IMR-90 (cell line): ENCODE results near the gene ORC5. TPM values are rescaled to one million over a fixed set of nuclear protein-coding genes. Genes with fewer than 3 reads are reported as not detected.

Experiments used
- ATAC-seq: fragments of 200-7000 bp; cut with Tn5 transposase; 2 replicates; pipeline ENCODE4 v1.9.1; 2020; ENCODE audit warnings: low read depth, mild to moderate bottlenecking, moderate library complexity
- BruUV-seq: library from RNA; stranded (reverse); fragments of 400-500 nt; replicated peaks from 2 replicates; lab custom pipeline; 2021; lab: Mats Ljungman, UMichigan
- CTCF ChIA-PET: fragments of 300-600 bp; formaldehyde crosslinking; extraction: SDS; loops from one replicate; lab custom pipeline; 2021; ENCODE audit warnings: antibody characterized with exemption; lab: Yijun Ruan, JAX
- POLR2A ChIA-PET: fragments of 300-600 bp; sonication (Branson Sonifier 250); formaldehyde crosslinking; loops from one replicate; lab custom pipeline; 2022; ENCODE audit warnings: antibody characterized with exemption; ENCODE audit not compliant: unreplicated experiment; lab: Charles Lee
- DNase-seq: peaks from one replicate; pipeline ENCODE4 v3.0.0; 2013
- H2AFZ ChIP-seq: replicated peaks from 2 replicates; pipeline ENCODE3; 2013; ENCODE audit warnings: low read length, mild to moderate bottlenecking; ENCODE audit not compliant: poor library complexity
- H2AK5ac ChIP-seq: 2 replicates; pipeline ENCODE4 v1.6.1; 2013; ENCODE audit warnings: low read depth, low read length, inconsistent platforms
- H2AK9ac ChIP-seq: replicated peaks from 2 replicates; pipeline ENCODE3; 2013; ENCODE audit warnings: mild to moderate bottlenecking, low read depth, low read length, moderate library complexity; ENCODE audit not compliant: poor library complexity
- H2BK120ac ChIP-seq: 2 replicates; pipeline ENCODE4 v1.6.1; 2013; ENCODE audit warnings: low read depth, low read length, inconsistent platforms
- H2BK15ac ChIP-seq: 3 replicates; pipeline ENCODE4 v1.6.1; 2013; ENCODE audit warnings: low read depth, low read length, inconsistent platforms
- H2BK20ac ChIP-seq: 2 replicates; pipeline ENCODE4 v1.6.1; 2013; ENCODE audit warnings: low read depth, mild to moderate bottlenecking, inconsistent platforms, low read length, moderate library complexity
- H2BK5ac ChIP-seq: 2 replicates; pipeline ENCODE4 v1.6.1; 2013; ENCODE audit warnings: mild to moderate bottlenecking, low read depth, low read length, inconsistent platforms; ENCODE audit not compliant: poor library complexity, severe bottlenecking
- H3K14ac ChIP-seq: replicated peaks from 2 replicates; pipeline ENCODE4 v1.6.1; 2013; ENCODE audit warnings: low read depth, low read length, inconsistent platforms
- H3K18ac ChIP-seq: 2 replicates; pipeline ENCODE4 v1.6.1; 2013; ENCODE audit warnings: low read depth, low read length, control low read depth
- H3K23ac ChIP-seq: 2 replicates; pipeline ENCODE4 v1.6.1; 2013; ENCODE audit warnings: low read depth, low read length, inconsistent platforms
- H3K27ac ChIP-seq: 2 replicates; pipeline ENCODE4 v1.5.1; 2013; ENCODE audit warnings: mild to moderate bottlenecking, control low read depth, low read length; ENCODE audit not compliant: insufficient read depth
- H3K27me3 ChIP-seq: 2 replicates; pipeline ENCODE4 v1.6.1; 2013; ENCODE audit warnings: low read length; ENCODE audit not compliant: control insufficient read depth, insufficient read depth
- H3K36me3 ChIP-seq: 2 replicates; pipeline ENCODE4 v1.6.1; 2013; ENCODE audit warnings: low read length, mixed read lengths; ENCODE audit not compliant: control insufficient read depth, insufficient read depth
- H3K4ac ChIP-seq: 2 replicates; pipeline ENCODE4 v1.6.1; 2013; ENCODE audit warnings: low read depth, low read length, inconsistent platforms
- H3K4me1 ChIP-seq: 2 replicates; pipeline ENCODE4 v1.6.1; 2013; ENCODE audit warnings: low read length, mixed read lengths; ENCODE audit not compliant: control insufficient read depth, insufficient read depth
- H3K4me2 ChIP-seq: 2 replicates; pipeline ENCODE4 v1.6.1; 2013; ENCODE audit warnings: low read depth, mild to moderate bottlenecking, control low read depth, low read length, moderate library complexity
- H3K4me3 ChIP-seq: 2 replicates; pipeline ENCODE4 v1.5.1; 2013; ENCODE audit warnings: low read depth, mild to moderate bottlenecking, control low read depth, low read length, moderate library complexity; ENCODE audit not compliant: insufficient read depth
- H3K56ac ChIP-seq: 2 replicates; pipeline ENCODE4 v1.6.1; 2013; ENCODE audit warnings: low read length, inconsistent platforms; ENCODE audit not compliant: insufficient read depth; ENCODE audit errors: extremely low read depth
- H3K79me1 ChIP-seq, 2 experiments: 2 replicates each; pipeline ENCODE4 v1.6.1; 2013; ENCODE audit warnings: low read length in 2 of 2, inconsistent platforms in 1 of 2, low read depth in 1 of 2
- H3K9ac ChIP-seq: 2 replicates; pipeline ENCODE4 v1.6.1; 2013; ENCODE audit warnings: low read depth, low read length, control low read depth
- H3K9me1 ChIP-seq: 2 replicates; pipeline ENCODE4 v1.6.1; 2013; ENCODE audit warnings: low read length, inconsistent platforms; ENCODE audit not compliant: insufficient read depth
- H3K9me3 ChIP-seq: 2 replicates; pipeline ENCODE4 v1.6.1; 2013; ENCODE audit warnings: low read length; ENCODE audit not compliant: control insufficient read depth, insufficient read depth
- H4K20me1 ChIP-seq: 2 replicates; pipeline ENCODE4 v1.6.1; 2013; ENCODE audit warnings: low read length, inconsistent platforms; ENCODE audit not compliant: insufficient read depth
- H4K5ac ChIP-seq: 2 replicates; pipeline ENCODE4 v1.6.1; 2013; ENCODE audit warnings: mild to moderate bottlenecking, low read depth, low read length, control low read depth
- H4K8ac ChIP-seq, 2 experiments: 2 replicates each; pipeline ENCODE4 v1.6.1; 2013; ENCODE audit warnings: low read depth in 2 of 2, low read length in 2 of 2, control low read depth in 1 of 2, inconsistent platforms in 1 of 2
- H4K91ac ChIP-seq: 2 replicates; pipeline ENCODE4 v1.6.1; 2013; ENCODE audit warnings: low read depth, low read length, inconsistent platforms; ENCODE audit not compliant: insufficient read depth
- MXI1 ChIP-seq: IDR thresholded peaks from 2 replicates; pipeline ENCODE4 v1.6.1; 2012; ENCODE audit warnings: low read depth, mild to moderate bottlenecking, low read length, moderate library complexity, borderline replicate concordance
- POLR2A ChIP-seq: IDR thresholded peaks from 2 replicates; pipeline ENCODE4 v1.6.1; 2012; ENCODE audit warnings: mild to moderate bottlenecking, low read depth, low read length
- RAD21 ChIP-seq: IDR thresholded peaks from 2 replicates; pipeline ENCODE4 v1.6.1; 2012; ENCODE audit warnings: low read length, improper control_type of control experiment
- RCOR1 ChIP-seq: IDR thresholded peaks from 2 replicates; pipeline ENCODE4 v1.6.1; 2012; ENCODE audit warnings: mild to moderate bottlenecking, low read length, improper control_type of control experiment; ENCODE audit not compliant: insufficient replicate concordance
- SMC3 ChIP-seq: fragments of 150-350 bp; IDR thresholded peaks from 2 replicates; pipeline ENCODE4 v1.6.1; 2016; ENCODE audit warnings: low read depth, mild to moderate bottlenecking, antibody characterized with exemption, low read length, moderate library complexity
- WGBS, 2 experiments: methylation state at CpG; one replicate each; pipeline versions ENCODE4 v1.1.5 to v1.1.7; 2013; ENCODE audit warnings: missing lambda C conversion rate in 2 of 2; ENCODE audit not compliant: insufficient read length in 1 of 2; ENCODE audit errors: extremely low coverage in 2 of 2; 5-methylcytosine and 5-hydroxymethylcytosine counted together
- dilution Hi-C: fragments of 300-500 bp; cut with HindIII; formaldehyde crosslinking; loops from one replicate; pipeline ENCODE4 v1.14.3; 2018; ENCODE audit warnings: low sequenced_read_pairs; ENCODE audit not compliant: unreplicated experiment
- in situ Hi-C: fragments of 300-500 bp; cut with MboI; formaldehyde crosslinking; loops from 3 replicates; pipeline ENCODE4 v1.14.3; 2019; ENCODE audit warnings: low sequenced_read_pairs, inconsistent platforms, mixed read lengths
- intact Hi-C: fragments of 100-400 bp; cut with micrococcal nuclease; formaldehyde crosslinking; loops from 2 replicates; pipeline ENCODE4 v1.10.0; 2022
- polyA plus RNA-seq, 3 experiments: library from polyadenylated mRNA; depleted of rRNA; stranded (reverse); fragments of >200 nt; gene quantifications; 2 replicates each; pipeline ENCODE4 v1.2.3, GENCODE V29; 2012; ENCODE audit warnings: low replicate concordance in 1 of 3
- total RNA-seq: library from RNA; depleted of rRNA; stranded (reverse); fragments of >200 nt; gene quantifications from 2 replicates; pipeline ENCODE4 v1.2.3, GENCODE V29; 2012
- TF ChIP-seq, protein P1 (sequence below): fragments of 150-350 bp; IDR thresholded peaks from 2 replicates; pipeline ENCODE4 v1.6.1; 2016; ENCODE audit warnings: low read depth, mild to moderate bottlenecking, low read length, moderate library complexity, borderline replicate concordance
- TF ChIP-seq, protein P2 (sequence below): conservative IDR thresholded peaks from 2 replicates; pipeline ENCODE4 v1.5.1; 2012; ENCODE audit warnings: mild to moderate bottlenecking, low read depth, low read length, improper control_type of control experiment

Gene ORC5
- total and polyA plus RNA-seq, 2 of the 4 experiments (the other 2 are of a cell fraction) = 7.9 to 18.8 TPM

DNA sequence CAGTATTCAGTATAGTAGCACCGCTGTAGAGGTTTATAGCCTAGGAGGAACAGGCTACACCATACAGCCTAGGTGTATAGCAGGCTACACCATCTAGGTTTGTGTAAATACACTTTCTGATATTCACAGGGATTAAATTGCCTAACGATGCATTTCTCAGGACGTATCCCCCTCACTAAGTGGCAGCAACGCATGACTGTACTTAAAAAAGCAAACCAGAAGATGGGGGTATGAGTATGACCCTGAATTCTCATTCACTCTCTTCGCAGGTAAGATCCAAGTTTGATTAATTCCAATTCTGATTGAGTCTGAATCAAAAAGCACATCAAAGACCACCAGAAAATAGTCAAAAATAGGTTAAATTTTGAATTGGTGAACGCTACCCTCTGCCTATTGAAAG is 972 bp downstream of the ORC5 start:
- Histone ChIP-seq H4K20me1 (no peaks in the 10 kb centered on the region), H4K8ac (peak overlapping the region in 1 of 2 experiments; percentile 20; a peak in 1 of 4 replicates), H3K23ac (peak overlapping the region; percentile 40; the same call in 1 of the 2 replicates), H3K79me1 (peaks cover 15 to 31% of the 10 kb centered on the region in 2 experiments; a peak in 3 of 4 replicates), H3K9me3 (no peaks in the 10 kb centered on the region), H3K27me3 (no peaks in the 10 kb centered on the region), H3K4me1 (peaks cover 2% of the 10 kb centered on the region; the same call in 1 of the 2 replicates), H3K9me1 (no peaks in the 10 kb centered on the region), H3K4ac (no peak overlapping the region), H4K5ac (no peak overlapping the region), H3K36me3 (peaks cover 4% of the 10 kb centered on the region), H2AK5ac (no peak overlapping the region), H2BK120ac (no peak overlapping the region), H3K18ac (no peak overlapping the region), H3K9ac (peak overlapping the region; percentile 92), H3K4me2 (peak overlapping the region; percentile 92), H3K14ac (peak overlapping the region; percentile 97; the same call in 1 of the 2 replicates), H2BK20ac (no peak overlapping the region), H2BK15ac (no peak overlapping the region), H2BK5ac (no peak overlapping the region), H3K56ac (no peak overlapping the region), H4K91ac (no peak overlapping the region), H3K27ac (no peak overlapping the region), H3K4me3 (peak overlapping the region; percentile 65; the same call in 1 of the 2 replicates), H2AK9ac (no peak overlapping the region), H2AFZ (no peak overlapping the region)
- DNase-seq (no peak), ATAC-seq (no peak)
- in situ Hi-C loops = no loop called here
- WGBS, 2 experiments = 100% methylated on average over 1 of the region's 6 CpGs; no CpG with 5 or more reads in 1 of the 2 experiments
- BruUV-seq = no TSS peak
- intact Hi-C loops = no loop called here
- dilution Hi-C loops = no loop called here
- CTCF ChIA-PET = no interaction called here
- POLR2A ChIA-PET = interaction anchor here (0.6 kb wide), 1 partner anchor 62 kb away, joined by 4 read pairs; no protein-coding TSS in a partner anchor
- TF ChIP-seq, protein P1, sequence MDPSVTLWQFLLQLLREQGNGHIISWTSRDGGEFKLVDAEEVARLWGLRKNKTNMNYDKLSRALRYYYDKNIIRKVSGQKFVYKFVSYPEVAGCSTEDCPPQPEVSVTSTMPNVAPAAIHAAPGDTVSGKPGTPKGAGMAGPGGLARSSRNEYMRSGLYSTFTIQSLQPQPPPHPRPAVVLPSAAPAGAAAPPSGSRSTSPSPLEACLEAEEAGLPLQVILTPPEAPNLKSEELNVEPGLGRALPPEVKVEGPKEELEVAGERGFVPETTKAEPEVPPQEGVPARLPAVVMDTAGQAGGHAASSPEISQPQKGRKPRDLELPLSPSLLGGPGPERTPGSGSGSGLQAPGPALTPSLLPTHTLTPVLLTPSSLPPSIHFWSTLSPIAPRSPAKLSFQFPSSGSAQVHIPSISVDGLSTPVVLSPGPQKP = no peak
- TF ChIP-seq MXI1 (no peak), SMC3 (no peak), RAD21 (no peak), POLR2A (no peak), RCOR1 (no peak)
- TF ChIP-seq, protein P2, sequence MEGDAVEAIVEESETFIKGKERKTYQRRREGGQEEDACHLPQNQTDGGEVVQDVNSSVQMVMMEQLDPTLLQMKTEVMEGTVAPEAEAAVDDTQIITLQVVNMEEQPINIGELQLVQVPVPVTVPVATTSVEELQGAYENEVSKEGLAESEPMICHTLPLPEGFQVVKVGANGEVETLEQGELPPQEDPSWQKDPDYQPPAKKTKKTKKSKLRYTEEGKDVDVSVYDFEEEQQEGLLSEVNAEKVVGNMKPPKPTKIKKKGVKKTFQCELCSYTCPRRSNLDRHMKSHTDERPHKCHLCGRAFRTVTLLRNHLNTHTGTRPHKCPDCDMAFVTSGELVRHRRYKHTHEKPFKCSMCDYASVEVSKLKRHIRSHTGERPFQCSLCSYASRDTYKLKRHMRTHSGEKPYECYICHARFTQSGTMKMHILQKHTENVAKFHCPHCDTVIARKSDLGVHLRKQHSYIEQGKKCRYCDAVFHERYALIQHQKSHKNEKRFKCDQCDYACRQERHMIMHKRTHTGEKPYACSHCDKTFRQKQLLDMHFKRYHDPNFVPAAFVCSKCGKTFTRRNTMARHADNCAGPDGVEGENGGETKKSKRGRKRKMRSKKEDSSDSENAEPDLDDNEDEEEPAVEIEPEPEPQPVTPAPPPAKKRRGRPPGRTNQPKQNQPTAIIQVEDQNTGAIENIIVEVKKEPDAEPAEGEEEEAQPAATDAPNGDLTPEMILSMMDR = no peak
